Stomach (tissue), 9 donors: ENCODE measurements around the gene PPIL4. TPM values are rescaled to one million over a fixed set of nuclear protein-coding genes. Genes with fewer than 3 reads are reported as not detected.

Experiments
- DNase-seq, 2 donors: peaks; one replicate each; pipeline versions ENCODE4 v3.0.0 to v3.0.0-alpha.2; 2013 to 2019
- H3K27ac ChIP-seq, 5 donors: fragments of 200-600 bp in 4 of 5; sonication (generic) in 4 of 5; one replicate each; pipeline ENCODE4 v1.5.1; 2013 to 2019; ENCODE audit warnings: mild to moderate bottlenecking in 1 of 5, moderate library complexity in 1 of 5
- H3K27me3 ChIP-seq, 3 donors: fragments of 200-600 bp; sonication (generic); one replicate each; pipeline ENCODE4 v1.5.1; 2017 to 2019; ENCODE audit warnings: mixed run types in 1 of 3
- H3K36me3 ChIP-seq, 4 donors: fragments of 200-600 bp; sonication (generic); 1 replicate in 3 of 4; 2 replicates in 1 of 4; pipeline ENCODE4 v1.5.1; 2016 to 2019
- H3K4me1 ChIP-seq, 4 donors: fragments of 200-600 bp; sonication (generic); one replicate each; pipeline ENCODE4 v1.5.1; 2016 to 2019
- H3K4me3 ChIP-seq, 4 donors: fragments of 200-600 bp; sonication (generic) in 3 of 4; one replicate each; pipeline ENCODE4 v1.5.1; 2016 to 2019; ENCODE audit warnings: mild to moderate bottlenecking in 1 of 4
- H3K9me3 ChIP-seq, 4 donors: fragments of 200-600 bp; sonication (generic); one replicate each; pipeline ENCODE4 v1.5.1; 2016 to 2019
- EP300 ChIP-seq: sonication (generic); formaldehyde crosslinking; IDR thresholded peaks from one replicate; pipeline ENCODE4 v1.6.1; 2017; ENCODE audit warnings: antibody characterized with exemption
- POLR2A ChIP-seq, 4 donors: fragments of 450-650 bp; IDR thresholded peaks; one replicate each; pipeline ENCODE4 v1.6.1; 2016; ENCODE audit warnings: antibody characterized with exemption in 4 of 4, control low read depth in 2 of 4, mild to moderate bottlenecking in 1 of 4, moderate library complexity in 1 of 4
- POLR2AphosphoS5 ChIP-seq, 3 donors: sonication (generic); formaldehyde crosslinking; IDR thresholded peaks; one replicate each; pipeline ENCODE4 v1.6.1; 2016; ENCODE audit warnings: antibody characterized with exemption in 3 of 3
- WGBS, 5 donors: extraction: QIAGEN DNeasy Blood & Tissue Kit in 3 of 5; methylation state at CpG; one replicate each; pipeline versions ENCODE4 v1.1.5 to v1.1.7; 2013 to 2018; 5-methylcytosine and 5-hydroxymethylcytosine counted together
- intact Hi-C: fragments of 100-400 bp; cut with DNase I; formaldehyde crosslinking; loops from one replicate; pipeline ENCODE4 v1.15.1; 2023; ENCODE audit warnings: low total_unique reads
- polyA plus RNA-seq, 3 donors: library from polyadenylated mRNA; stranded (reverse); fragments of 200-250 nt; gene quantifications; one replicate each; pipeline ENCODE4 v1.2.3, GENCODE V29; 2013
- total RNA-seq, 5 donors: library from RNA; depleted of rRNA; stranded (reverse); fragments of >200 nt; gene quantifications; one replicate each; pipeline versions ENCODE4 v1.1.0 to v1.2.3, GENCODE V29; 2014 to 2016
- TF ChIP-seq, protein P1 (sequence below), 7 experiments: fragments of 450-650 bp in 4 of 7; fragments of 200-600 bp in 3 of 7; sonication (generic) in 3 of 7; IDR thresholded peaks; one replicate each; pipeline ENCODE4 v1.5.1; 2016 to 2019; ENCODE audit warnings: antibody characterized with exemption in 7 of 7, control low read depth in 2 of 7, mild to moderate bottlenecking in 1 of 7
- donor health status: healthy with polysubstance abuse.
- donor health status: Bipolar disorder and iron deficiency.
- donor health status: healthy.

The PPIL4 gene
- total and polyA plus RNA-seq, 8 donors, result 7.6 to 59.7 (median 16.4) TPM

DNA sequence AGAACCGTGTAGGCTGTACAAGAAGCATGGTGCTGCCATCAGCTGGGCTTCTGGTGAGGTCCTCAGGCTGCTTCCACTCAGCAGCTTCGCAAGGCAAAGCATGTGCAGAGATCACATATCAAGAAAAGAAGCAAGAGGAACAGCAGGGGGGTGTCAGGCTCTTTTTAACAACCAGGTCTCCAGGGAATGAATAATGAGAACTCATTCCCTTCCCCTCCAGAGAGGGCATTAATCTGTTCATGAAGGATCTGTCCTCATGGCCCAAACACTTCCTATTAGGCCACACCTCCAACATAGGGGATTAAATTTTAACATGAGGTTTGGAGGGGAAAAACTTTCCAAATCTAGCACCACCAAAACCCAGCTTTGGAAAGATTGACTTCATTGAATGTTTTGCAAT, 40.3 kb upstream of the PPIL4 start:
- H3K9me3 ChIP-seq, result no peaks in the 10 kb centered on the region
- intact Hi-C loops, result no loop called here
- H3K27me3 ChIP-seq, result no peaks in the 10 kb centered on the region
- no peak for TF ChIP-seq POLR2A (IDR thresholded peaks at IDR 0.05)
- H3K27ac ChIP-seq, result no peak overlapping the region
- no peak for DNase-seq
- H3K4me3 ChIP-seq, result no peak overlapping the region
- peaks cover 7 to 94% (median 92%) of the 10 kb centered on the region in 4 donors for H3K36me3 ChIP-seq
- no peaks in the 10 kb centered on the region for H3K4me1 ChIP-seq
- WGBS, 5 donors, result 93 to 98% (median 97%) methylated on average over 2 of the region's 2 CpGs

DNA sequence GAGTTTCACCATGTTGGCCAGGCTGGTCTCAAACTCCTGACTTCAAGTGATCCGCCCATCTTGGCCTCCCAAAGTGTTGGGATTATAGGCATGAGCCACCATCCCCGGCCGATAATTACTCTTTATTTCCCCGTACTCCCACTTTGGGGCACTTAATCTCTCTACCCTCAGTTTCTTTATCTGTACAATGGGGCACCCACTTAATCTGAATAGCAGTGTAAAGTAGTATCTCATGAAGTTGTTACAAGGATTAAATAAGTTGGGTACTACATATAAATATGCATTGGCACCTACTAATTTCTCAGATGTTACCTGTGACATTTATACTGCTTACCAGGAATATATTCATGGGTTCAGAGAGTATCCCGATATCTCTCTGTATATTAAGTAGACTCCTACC, 35.5 kb upstream of the PPIL4 start:
- 96 to 99% (median 97%) methylated on average over 5 of the region's 5 CpGs for WGBS, 5 donors
- intact Hi-C loops, result no loop called here

DNA sequence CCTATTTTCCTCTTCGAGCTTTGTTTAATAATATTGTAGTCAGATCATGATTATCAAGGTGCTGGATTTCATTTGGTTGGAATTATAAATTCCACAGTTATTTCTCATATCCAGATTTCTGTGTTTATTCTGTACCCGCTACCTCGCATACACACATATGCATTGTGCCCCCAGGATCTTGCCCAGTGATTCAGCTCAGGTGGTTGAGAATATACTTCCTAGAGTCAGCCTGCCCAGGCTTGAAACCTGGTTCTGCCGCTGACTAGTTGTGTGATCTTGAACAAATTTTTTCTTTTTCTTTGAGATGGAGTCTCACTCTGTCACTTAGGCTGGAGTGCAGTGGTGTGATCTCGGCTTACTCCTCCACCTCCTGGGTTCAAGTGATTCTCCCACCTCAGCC, 35.0 kb upstream of the PPIL4 start:
- no peaks in the 10 kb centered on the region for H3K4me1 ChIP-seq
- H3K4me3 ChIP-seq, result no peak overlapping the region
- WGBS, 5 donors, result 95 to 98% (median 96%) methylated on average over 5 of the region's 5 CpGs
- no peaks in the 10 kb centered on the region for H3K27me3 ChIP-seq
- intact Hi-C loops, result no loop called here
- H3K36me3 ChIP-seq, result peaks cover 0 to 82% (median 79%) of the 10 kb centered on the region in 4 donors
- H3K9me3 ChIP-seq, result no peaks in the 10 kb centered on the region
- no peak overlapping the region for H3K27ac ChIP-seq
- TF ChIP-seq POLR2A (IDR thresholded peaks at IDR 0.05), result no peak
- TF ChIP-seq, protein P1, sequence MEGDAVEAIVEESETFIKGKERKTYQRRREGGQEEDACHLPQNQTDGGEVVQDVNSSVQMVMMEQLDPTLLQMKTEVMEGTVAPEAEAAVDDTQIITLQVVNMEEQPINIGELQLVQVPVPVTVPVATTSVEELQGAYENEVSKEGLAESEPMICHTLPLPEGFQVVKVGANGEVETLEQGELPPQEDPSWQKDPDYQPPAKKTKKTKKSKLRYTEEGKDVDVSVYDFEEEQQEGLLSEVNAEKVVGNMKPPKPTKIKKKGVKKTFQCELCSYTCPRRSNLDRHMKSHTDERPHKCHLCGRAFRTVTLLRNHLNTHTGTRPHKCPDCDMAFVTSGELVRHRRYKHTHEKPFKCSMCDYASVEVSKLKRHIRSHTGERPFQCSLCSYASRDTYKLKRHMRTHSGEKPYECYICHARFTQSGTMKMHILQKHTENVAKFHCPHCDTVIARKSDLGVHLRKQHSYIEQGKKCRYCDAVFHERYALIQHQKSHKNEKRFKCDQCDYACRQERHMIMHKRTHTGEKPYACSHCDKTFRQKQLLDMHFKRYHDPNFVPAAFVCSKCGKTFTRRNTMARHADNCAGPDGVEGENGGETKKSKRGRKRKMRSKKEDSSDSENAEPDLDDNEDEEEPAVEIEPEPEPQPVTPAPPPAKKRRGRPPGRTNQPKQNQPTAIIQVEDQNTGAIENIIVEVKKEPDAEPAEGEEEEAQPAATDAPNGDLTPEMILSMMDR (IDR thresholded peaks at IDR 0.05), result no peak
- TF ChIP-seq POLR2AphosphoS5 (IDR thresholded peaks at IDR 0.05), result no peak
- no peak for TF ChIP-seq EP300
- DNase-seq, result no peak

More for the DNA sequence above, 35.5 kb upstream of the PPIL4 start:
- no peak overlapping the region for H3K4me3 ChIP-seq
- TF ChIP-seq EP300 (no peak), POLR2AphosphoS5 (IDR thresholded peaks at IDR 0.05) (no peak), POLR2A (IDR thresholded peaks at IDR 0.05) (no peak)
- TF ChIP-seq, protein P1 (IDR thresholded peaks at IDR 0.05), result no peak
- no peak for DNase-seq
- no peaks in the 10 kb centered on the region for H3K4me1 ChIP-seq
- H3K27me3 ChIP-seq, result no peaks in the 10 kb centered on the region
- no peak overlapping the region for H3K27ac ChIP-seq
- H3K36me3 ChIP-seq, result peaks cover 3 to 82% (median 79%) of the 10 kb centered on the region in 4 donors
- no peaks in the 10 kb centered on the region for H3K9me3 ChIP-seq

DNA sequence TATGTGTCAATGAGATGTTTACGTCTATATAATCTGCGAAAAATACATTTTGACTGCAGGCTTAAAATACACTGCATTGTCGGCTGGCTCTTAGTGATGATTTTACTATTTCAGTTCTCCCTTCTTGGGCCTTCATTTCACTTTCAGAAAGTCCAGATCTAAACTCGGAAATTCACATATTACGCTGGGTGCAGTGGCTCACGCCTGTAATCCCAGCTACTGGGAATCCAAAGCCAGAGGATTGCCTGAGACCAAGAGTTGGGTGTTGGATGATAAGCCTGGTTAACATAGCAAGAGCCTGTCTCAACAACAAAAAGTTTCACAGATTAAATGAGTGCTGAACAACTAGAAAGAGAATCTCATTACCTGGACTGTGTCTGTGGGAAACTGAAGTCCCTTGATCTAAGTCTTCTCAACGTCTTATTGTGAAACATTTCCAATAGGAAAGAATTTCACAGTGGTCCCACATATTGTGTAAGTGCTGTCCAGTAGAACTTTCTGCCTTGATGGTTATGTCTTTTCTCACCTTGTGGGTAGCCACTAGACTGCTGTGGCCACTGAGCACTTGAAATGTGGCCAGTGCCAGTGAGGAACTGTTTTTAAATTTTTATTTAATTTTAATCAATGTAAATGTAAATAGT, 22.2 kb upstream of the PPIL4 start:
- whole genome bisulfite sequencing, 5 donors, result 88 to 93% (median 91%) methylated on average over 7 of the region's 7 CpGs
- H3K9me3 ChIP-seq, result no peaks in the 10 kb centered on the region
- intact Hi-C loops, result no loop called here
- H3K4me3 ChIP-seq, result peak overlapping the region in 1 of 4 donors; percentile 95
- H3K36me3 ChIP-seq, result peaks cover 0 to 6% (median 5%) of the 10 kb centered on the region in 4 donors
- no peaks in the 10 kb centered on the region for H3K27me3 ChIP-seq
- H3K27ac ChIP-seq, result no peak overlapping the region
- TF ChIP-seq POLR2AphosphoS5 (IDR thresholded peaks at IDR 0.05) (no peak), POLR2A (IDR thresholded peaks at IDR 0.05) (no peak), EP300 (no peak)
- TF ChIP-seq, protein P1 (IDR thresholded peaks at IDR 0.05), result no peak
- H3K4me1 ChIP-seq, result peaks cover 6 to 36% (median 27%) of the 10 kb centered on the region in 4 donors
- DNase-seq, result no peak

DNA sequence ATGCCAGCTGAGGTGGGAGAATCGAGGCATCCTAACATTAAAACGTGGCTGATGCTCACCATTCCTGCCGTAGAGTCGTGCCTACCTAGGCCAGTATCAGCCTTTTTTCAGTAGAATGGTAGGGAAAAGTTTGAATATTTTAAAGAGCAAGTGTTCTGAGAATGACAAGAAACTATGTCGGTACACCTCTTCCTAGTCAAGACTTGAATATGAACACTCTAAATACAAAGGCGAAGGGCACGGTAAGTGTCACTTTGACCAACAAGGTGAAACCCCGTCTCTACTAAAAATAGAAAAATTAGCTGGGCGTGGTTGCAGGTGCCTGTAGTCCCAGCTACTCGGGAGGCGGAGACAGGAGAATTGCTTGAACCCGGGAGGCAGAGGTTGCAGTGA, 21.3 kb upstream of the PPIL4 start:
- Histone ChIP-seq H3K36me3 (no peaks in the 10 kb centered on the region), H3K27me3 (no peaks in the 10 kb centered on the region), H3K27ac (peak overlapping the region; percentile 85 to 97 (median 94)), H3K4me3 (peak overlapping the region; percentile 73 to 96 (median 92)), H3K9me3 (no peaks in the 10 kb centered on the region), H3K4me1 (peaks cover 6 to 36% (median 27%) of the 10 kb centered on the region in 4 donors)
- WGBS, 5 donors, result 19 to 34% (median 23%) methylated on average over 12 of the region's 12 CpGs
- TF ChIP-seq POLR2AphosphoS5 (IDR thresholded peaks at IDR 0.05) (no peak), EP300 (no peak), POLR2A (IDR thresholded peaks at IDR 0.05) (no peak)
- TF ChIP-seq, protein P1 (IDR thresholded peaks at IDR 0.05), result no peak
- intact Hi-C loops, result no loop called here
- DNase-seq, result no peak
